Upper lobe of left lung (tissue), 6 donors: Measurements from ENCODE around the gene SMOC2. TPM values are rescaled to one million over a fixed set of nuclear protein-coding genes. Genes with fewer than 3 reads are reported as not detected.

Experiments
- ATAC-seq, 2 donors: fragments of 200-7000 bp; cut with Tn5 transposase; one replicate each; pipeline ENCODE4 v1.9.1; 2022; ENCODE audit warnings: mild to moderate bottlenecking in 2 of 2, moderate library complexity in 2 of 2; ENCODE audit not compliant: low FRiP score in 2 of 2
- DNase-seq, 2 donors: peaks; one replicate each; pipeline ENCODE4 v3.0.0-alpha.2; 2019 to 2020
- H3K27ac ChIP-seq, 4 donors: fragments of 200-600 bp; sonication (generic); one replicate each; pipeline ENCODE4 v1.5.1; 2016 to 2019
- H3K27me3 ChIP-seq, 4 donors: fragments of 200-600 bp; sonication (generic); one replicate each; pipeline ENCODE4 v1.5.1; 2017 to 2019
- H3K36me3 ChIP-seq, 4 donors: fragments of 200-600 bp; sonication (generic); one replicate each; pipeline ENCODE4 v1.5.1; 2016 to 2019
- H3K4me1 ChIP-seq, 4 donors: fragments of 200-600 bp; sonication (generic); one replicate each; pipeline ENCODE4 v1.5.1; 2018 to 2019
- H3K4me3 ChIP-seq, 4 donors: fragments of 200-600 bp; sonication (generic); one replicate each; pipeline ENCODE4 v1.5.1; 2017 to 2019; ENCODE audit warnings: mild to moderate bottlenecking in 2 of 4, moderate library complexity in 1 of 4
- H3K9me3 ChIP-seq, 4 donors: fragments of 200-600 bp; sonication (generic); one replicate each; pipeline ENCODE4 v1.5.1; 2018 to 2019
- CTCF ChIP-seq, 6 experiments: fragments of 450-650 bp in 4 of 6; fragments of 200-600 bp in 2 of 6; sonication (generic) in 2 of 6; IDR thresholded peaks; one replicate each; pipeline ENCODE4 v1.5.1; 2016 to 2019; ENCODE audit warnings: antibody characterized with exemption in 6 of 6
- EP300 ChIP-seq, 4 donors: sonication (generic); formaldehyde crosslinking; IDR thresholded peaks; one replicate each; pipeline ENCODE4 v1.5.1; 2017; ENCODE audit warnings: antibody characterized with exemption in 4 of 4, control low read depth in 2 of 4
- POLR2A ChIP-seq, 4 donors: fragments of 450-650 bp; IDR thresholded peaks; one replicate each; pipeline ENCODE4 v1.5.1; 2016 to 2017; ENCODE audit warnings: antibody characterized with exemption in 4 of 4, mild to moderate bottlenecking in 2 of 4
- POLR2AphosphoS5 ChIP-seq, 2 donors: sonication (generic); formaldehyde crosslinking; IDR thresholded peaks; one replicate each; pipeline ENCODE4 v1.5.1; 2017; ENCODE audit warnings: antibody characterized with exemption in 2 of 2
- WGBS, 2 donors: methylation state at CpG; one replicate each; pipeline ENCODE4 v1.1.5; 2017 to 2018; 5-methylcytosine and 5-hydroxymethylcytosine counted together
- total RNA-seq, 6 donors: library from RNA; depleted of rRNA in 4 of 6; stranded (reverse); fragments of >200 nt in 4 of 6; gene quantifications; one replicate each; pipeline versions ENCODE4 v1.1.0 to v1.2.1, GENCODE V29; 2016 to 2021
- donor health status: DM: no; HTN: no; CAD: no; lungs with moderate emphysema.
- donor health status: DM: no; HTN: yes; CAD: no; lungs with severe emphysema.

Gene SMOC2
- total RNA-seq, 6 donors from 2014 or later = 1.0 to 18.9 (median 5.0) TPM

- Histone ChIP-seq H3K4me1 (no peaks in the 10 kb centered on the region), H3K27me3 (no peaks in the 10 kb centered on the region), H3K4me3 (no peak overlapping the region), H3K27ac (no peak overlapping the region), H3K36me3 (no peaks in the 10 kb centered on the region), H3K9me3 (no peaks in the 10 kb centered on the region)
- no peak for TF ChIP-seq POLR2AphosphoS5 (IDR thresholded peaks at IDR 0.05)
- TF ChIP-seq EP300 (IDR thresholded peaks at IDR 0.05) = no peak
- TF ChIP-seq CTCF (IDR thresholded peaks at IDR 0.05) = no peak
- TF ChIP-seq POLR2A (IDR thresholded peaks at IDR 0.05) = no peak
- WGBS, 2 donors = 72 to 79% methylated on average over 4 of the region's 4 CpGs
- ATAC-seq = no peak
- DNase-seq = no peak
Observed at GRCh38 chr6:168695701-168696100, 254.7 kb downstream of the SMOC2 start.

- H3K27ac ChIP-seq = no peak overlapping the region
- H3K4me3 ChIP-seq = no peak overlapping the region
- no peaks in the 10 kb centered on the region for H3K4me1 ChIP-seq
- no peaks in the 10 kb centered on the region for H3K9me3 ChIP-seq
- no peak for DNase-seq
- WGBS, 2 donors = 64 to 76% methylated on average over 4 to 5 of the region's 5 CpGs
- ATAC-seq = no peak
- TF ChIP-seq POLR2AphosphoS5 (IDR thresholded peaks at IDR 0.05) (no peak), CTCF (IDR thresholded peaks at IDR 0.05) (no peak), EP300 (IDR thresholded peaks at IDR 0.05) (no peak), POLR2A (IDR thresholded peaks at IDR 0.05) (no peak)
- H3K27me3 ChIP-seq = no peaks in the 10 kb centered on the region
- H3K36me3 ChIP-seq = no peaks in the 10 kb centered on the region
Observed at GRCh38 chr6:168698923-168699322, 257.9 kb downstream of the SMOC2 start.

GRCh38 chr6:168699631-168700295, 258.8 kb downstream of the SMOC2 start:
- Histone ChIP-seq H3K27ac (no peak overlapping the region), H3K9me3 (no peaks in the 10 kb centered on the region), H3K27me3 (no peaks in the 10 kb centered on the region), H3K4me3 (no peak overlapping the region), H3K4me1 (no peaks in the 10 kb centered on the region), H3K36me3 (no peaks in the 10 kb centered on the region)
- ATAC-seq (peak in 1 of 2 donors; percentile 70), DNase-seq (no peak)
- TF ChIP-seq EP300 (IDR thresholded peaks at IDR 0.05) = no peak
- TF ChIP-seq POLR2AphosphoS5 (IDR thresholded peaks at IDR 0.05) = no peak
- no peak for TF ChIP-seq POLR2A (IDR thresholded peaks at IDR 0.05)
- no peak for TF ChIP-seq CTCF (IDR thresholded peaks at IDR 0.05)
- WGBS, 2 donors = 63 to 71% methylated on average over 10 to 15 of the region's 15 CpGs

- ATAC-seq (no peak), DNase-seq (no peak)
- Histone ChIP-seq H3K27ac (no peak overlapping the region), H3K36me3 (no peaks in the 10 kb centered on the region), H3K4me3 (no peak overlapping the region), H3K27me3 (no peaks in the 10 kb centered on the region), H3K4me1 (no peaks in the 10 kb centered on the region), H3K9me3 (no peaks in the 10 kb centered on the region)
- WGBS, 2 donors = 88 to 91% methylated on average over 8 of the region's 8 CpGs
- TF ChIP-seq POLR2AphosphoS5 (IDR thresholded peaks at IDR 0.05) (no peak), CTCF (IDR thresholded peaks at IDR 0.05) (no peak), POLR2A (IDR thresholded peaks at IDR 0.05) (no peak), EP300 (IDR thresholded peaks at IDR 0.05) (no peak)
Observed at GRCh38 chr6:168700880-168701279, 259.9 kb downstream of the SMOC2 start.

- Histone ChIP-seq H3K4me1 (no peaks in the 10 kb centered on the region), H3K27ac (no peak overlapping the region), H3K9me3 (no peaks in the 10 kb centered on the region), H3K27me3 (no peaks in the 10 kb centered on the region), H3K36me3 (no peaks in the 10 kb centered on the region), H3K4me3 (no peak overlapping the region)
- TF ChIP-seq EP300 (IDR thresholded peaks at IDR 0.05) (no peak), CTCF (IDR thresholded peaks at IDR 0.05) (no peak), POLR2A (IDR thresholded peaks at IDR 0.05) (no peak), POLR2AphosphoS5 (IDR thresholded peaks at IDR 0.05) (no peak)
- 60 to 81% methylated on average over 13 to 16 of the region's 16 CpGs for WGBS, 2 donors
- no peak for ATAC-seq
- DNase-seq = peak in 1 of 2 donors; percentile 66
Observed at GRCh38 chr6:168703990-168704389, 263.0 kb downstream of the SMOC2 start.
